K562 (cell line): Measurements from ENCODE around the gene CAB39. TPM values are rescaled to one million over a fixed set of nuclear protein-coding genes. Genes with fewer than 3 reads are reported as not detected.

Source experiments
- AFF1 ChIP-seq, 2 experiments: fragments of 450-650 bp; IDR thresholded peaks; 2 replicates each; pipeline ENCODE4 v1.6.1; 2018; ENCODE audit warnings: mild to moderate bottlenecking in 2 of 2, low read depth in 1 of 2; ENCODE audit not compliant: partially characterized antibody in 2 of 2
- ARID2 ChIP-seq: fragments of 450-650 bp; IDR thresholded peaks from 2 replicates; pipeline ENCODE4 v1.6.1; 2017; ENCODE audit warnings: antibody characterized with exemption, mild to moderate bottlenecking
- ATF7 ChIP-seq: fragments of 450-650 bp; IDR thresholded peaks from 2 replicates; pipeline ENCODE4 v1.7.1; 2014; ENCODE audit warnings: mild to moderate bottlenecking, moderate library complexity
- CREB3 ChIP-seq: fragments of 450-650 bp; conservative IDR thresholded peaks from 2 replicates; pipeline ENCODE4 v1.6.1; 2016; ENCODE audit warnings: missing genetic modification characterization, low read depth, mild to moderate bottlenecking, missing compliant biosample characterization, moderate library complexity
- KAT7 ChIP-seq: sonication (generic); formaldehyde crosslinking; IDR thresholded peaks from 2 replicates; pipeline ENCODE4 v1.8.0; 2022; ENCODE audit warnings: missing genetic modification reagents, mild to moderate bottlenecking, borderline replicate concordance
- NFYB ChIP-seq: IDR thresholded peaks from 2 replicates; pipeline ENCODE4 v1.6.1; 2011; ENCODE audit warnings: mild to moderate bottlenecking, moderate library complexity; ENCODE audit not compliant: insufficient read length; ENCODE audit errors: extremely low read depth
- RFX1 ChIP-seq: fragments of 450-650 bp; IDR thresholded peaks from 2 replicates; pipeline ENCODE4 v1.6.1; 2016; ENCODE audit warnings: mild to moderate bottlenecking, moderate library complexity
- TSC22D4 ChIP-seq: fragments of 450-650 bp; IDR thresholded peaks from 2 replicates; pipeline ENCODE4 v1.6.1; 2016; ENCODE audit warnings: missing genetic modification characterization, missing biosample characterization, control low read depth
- VEZF1 ChIP-seq: fragments of 200-800 bp; sonication (Bioruptor generic); IDR thresholded peaks from 2 replicates; pipeline ENCODE4 v1.6.1; 2017; ENCODE audit warnings: missing genetic modification characterization, missing compliant biosample characterization
- ZBTB43 ChIP-seq: sonication (generic); formaldehyde crosslinking; IDR thresholded peaks from 2 replicates; pipeline ENCODE4 v1.8.0; 2023; ENCODE audit warnings: mild to moderate bottlenecking, missing genetic modification reagents
- ZBTB9 ChIP-seq: fragments of 450-650 bp; formaldehyde crosslinking; IDR thresholded peaks from 2 replicates; pipeline ENCODE4 v1.4.0; 2020; ENCODE audit warnings: mild to moderate bottlenecking, moderate library complexity
- ZMIZ1 ChIP-seq, 2 experiments: fragments of 150-350 bp in 1 of 2; IDR thresholded peaks; 2 replicates each; pipeline ENCODE4 v1.6.1; 2012 to 2016; ENCODE audit warnings: low read depth in 2 of 2, low read length in 2 of 2, mild to moderate bottlenecking in 1 of 2, moderate library complexity in 1 of 2
- polyA plus RNA-seq, 8 experiments: library from polyadenylated mRNA; depleted of rRNA in 4 of 8; stranded (reverse) in 5 of 8; unstranded in 3 of 8; fragments of >200 nt; fragmentation: Nextera tagmentation in 2 of 8; fragmentation: Illumina TruSeq in 1 of 8; extraction: Ambion mirVana in 2 of 8; extraction: Trizol in 1 of 8; gene quantifications; 2 replicates each; pipeline versions ENCODE4 v1.2.1 to v1.2.3, GENCODE V29; 2011 to 2014; ENCODE audit warnings: inconsistent platforms in 1 of 8, missing spikeins in 1 of 8
- total RNA-seq, 7 experiments: library from RNA; depleted of rRNA in 6 of 7; stranded (reverse); fragments of >200 nt in 6 of 7; fragmentation: Illumina TruSeq in 2 of 7; extraction: Trizol in 2 of 7; gene quantifications; 2 replicates each; pipeline versions ENCODE4 v1.2.1 to v1.2.3, GENCODE V29; 2011 to 2021; ENCODE audit warnings: low replicate concordance in 1 of 7

The CAB39 gene
- total and polyA plus RNA-seq, 9 of the 15 experiments (the other 6 are each of a cell fraction or from before 2014, with no cell fraction given): 27.2 to 94.4 (median 70.1) TPM

- TF ChIP-seq AFF1 (IDR thresholded peaks at IDR 0.05; ENCODE audit: low read depth in 1 of 2, partially characterized antibody in 2 of 2): peak in 1 of 2 experiments; percentile 65
- no peak; the same call in 1 of the 2 replicates for TF ChIP-seq KAT7 (CRISPR knock-in tag)
- no peak for TF ChIP-seq NFYB
- no peak for TF ChIP-seq TSC22D4 (tag)
- TF ChIP-seq RFX1: no peak
- peak; percentile 87 for TF ChIP-seq VEZF1
- no peak for TF ChIP-seq ARID2
- no peak for TF ChIP-seq ZBTB43
- TF ChIP-seq ZMIZ1 (IDR thresholded peaks at IDR 0.05; ENCODE audit: low read depth in 2 of 2, low read length in 2 of 2): peak in 1 of 2 experiments; percentile 80; a peak in 2 of 4 replicates
- no peak for TF ChIP-seq CREB3 (tag)
- TF ChIP-seq ZBTB9: no peak
- TF ChIP-seq ATF7: peak; percentile 41
Observed at GRCh38 chr2:230713331-230714135, 891 bp downstream of the CAB39 start (continued).
